ENCODE data around the gene PODXL2.

GRCh38 chr3:127688416-127689265 lies 59.7 kb downstream of the PODXL2 start:
- TF ChIP-seq CTCF (IDR thresholded peaks at IDR 0.05; ENCODE audit: insufficient read depth, low read depth, low read length) (no peak), EZH2 (IDR thresholded peaks at IDR 0.05; ENCODE audit: insufficient read depth, low read length) (no peak)

Measured in astrocyte (in vitro differentiated cells and primary cell).